ENCODE results near the gene EDEM3.

The EDEM3 gene

DNA sequence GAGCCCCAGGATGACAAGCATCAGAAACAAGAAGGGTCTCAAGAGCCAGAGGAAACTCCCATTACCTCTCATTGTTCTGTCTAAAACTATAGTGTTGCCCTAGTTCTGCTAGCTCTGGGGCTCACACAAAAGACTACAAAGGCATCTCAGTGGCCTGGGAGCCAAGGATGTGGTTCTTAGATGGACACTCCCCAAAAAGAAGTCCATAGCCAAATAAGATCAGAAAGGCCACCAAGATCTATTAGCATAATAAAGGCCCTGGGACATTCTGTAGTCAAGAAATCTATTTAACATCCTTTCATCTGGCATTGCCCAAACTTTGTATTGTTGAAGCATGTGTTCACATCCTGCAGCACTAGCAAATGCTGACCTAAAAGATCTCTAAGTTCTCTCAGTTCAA is 99.5 kb downstream of the EDEM3 start:
- TF ChIP-seq, protein P1, sequence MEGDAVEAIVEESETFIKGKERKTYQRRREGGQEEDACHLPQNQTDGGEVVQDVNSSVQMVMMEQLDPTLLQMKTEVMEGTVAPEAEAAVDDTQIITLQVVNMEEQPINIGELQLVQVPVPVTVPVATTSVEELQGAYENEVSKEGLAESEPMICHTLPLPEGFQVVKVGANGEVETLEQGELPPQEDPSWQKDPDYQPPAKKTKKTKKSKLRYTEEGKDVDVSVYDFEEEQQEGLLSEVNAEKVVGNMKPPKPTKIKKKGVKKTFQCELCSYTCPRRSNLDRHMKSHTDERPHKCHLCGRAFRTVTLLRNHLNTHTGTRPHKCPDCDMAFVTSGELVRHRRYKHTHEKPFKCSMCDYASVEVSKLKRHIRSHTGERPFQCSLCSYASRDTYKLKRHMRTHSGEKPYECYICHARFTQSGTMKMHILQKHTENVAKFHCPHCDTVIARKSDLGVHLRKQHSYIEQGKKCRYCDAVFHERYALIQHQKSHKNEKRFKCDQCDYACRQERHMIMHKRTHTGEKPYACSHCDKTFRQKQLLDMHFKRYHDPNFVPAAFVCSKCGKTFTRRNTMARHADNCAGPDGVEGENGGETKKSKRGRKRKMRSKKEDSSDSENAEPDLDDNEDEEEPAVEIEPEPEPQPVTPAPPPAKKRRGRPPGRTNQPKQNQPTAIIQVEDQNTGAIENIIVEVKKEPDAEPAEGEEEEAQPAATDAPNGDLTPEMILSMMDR (IDR thresholded peaks at IDR 0.05; ENCODE audit: low read depth, low read length, missing control alignments), result no peak
- H3K4me3 ChIP-seq (ENCODE audit: low read depth, low read length), result no peak overlapping the region
- DNase-seq (ENCODE audit: low read depth), result no peak

DNA sequence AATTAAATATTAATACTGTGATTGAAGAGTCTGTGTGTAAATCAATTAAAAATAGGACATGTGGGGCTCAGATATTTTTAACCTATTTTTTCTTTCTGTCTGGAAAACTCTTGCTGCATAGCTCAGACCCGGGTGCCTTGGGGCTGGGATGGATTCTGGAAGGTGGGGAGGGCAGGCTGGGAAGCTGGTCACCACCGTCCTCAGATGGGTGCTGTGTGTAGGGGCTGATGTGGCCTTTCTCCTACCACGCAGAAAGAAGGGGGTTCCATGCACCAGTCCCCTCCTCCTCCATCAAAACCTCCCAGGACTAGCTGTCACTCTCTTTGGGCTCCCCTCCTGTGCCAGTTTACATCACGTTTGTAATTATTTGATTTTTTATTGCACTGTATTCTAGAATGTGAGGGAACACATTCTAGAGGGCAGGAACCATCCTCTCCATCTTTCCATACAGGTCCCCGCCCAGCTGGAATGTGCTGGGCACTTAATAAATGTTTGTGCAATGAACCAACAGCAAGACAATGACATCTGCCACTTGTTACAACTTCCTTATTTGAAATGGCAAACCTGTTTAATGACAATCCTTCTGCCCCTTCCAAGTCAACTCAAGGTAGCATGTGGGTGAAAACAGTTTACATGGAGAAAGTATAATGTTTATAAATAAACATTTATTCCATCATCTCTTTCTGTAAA is 104.3 kb downstream of the EDEM3 start:
- TF ChIP-seq, protein P1 (IDR thresholded peaks at IDR 0.05; ENCODE audit: low read depth, low read length, missing control alignments), result no peak
- DNase-seq (ENCODE audit: low read depth), result no peak
- no peak overlapping the region for H3K4me3 ChIP-seq (ENCODE audit: low read depth, low read length)

DNA sequence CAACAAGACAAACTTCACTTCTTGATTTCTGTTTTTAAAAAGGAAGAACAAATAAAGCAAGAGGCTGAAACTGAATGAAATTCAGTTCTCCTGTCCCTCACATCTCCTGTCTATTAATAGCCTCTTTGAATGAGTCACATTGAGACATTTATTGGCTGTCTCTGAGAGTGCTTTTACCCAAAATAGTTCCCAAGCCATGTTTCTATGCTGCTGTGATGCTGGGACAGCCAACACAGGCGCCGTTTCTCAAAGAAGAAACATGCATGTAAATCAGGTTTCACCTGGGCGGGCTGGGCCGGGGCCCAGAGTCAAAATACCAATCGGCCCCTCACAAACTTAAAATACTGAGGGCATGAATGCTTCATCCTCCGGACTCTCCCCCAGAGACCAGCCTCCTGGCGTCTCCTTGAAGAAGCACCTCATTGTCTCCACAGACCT is 105.2 kb downstream of the EDEM3 start:
- peak overlapping the region; percentile 15; the same call in 1 of the 2 replicates for H3K4me3 ChIP-seq (ENCODE audit: low read depth, low read length)
- peak; percentile 87 for DNase-seq (ENCODE audit: low read depth)
- TF ChIP-seq, protein P1 (IDR thresholded peaks at IDR 0.05; ENCODE audit: low read depth, low read length, missing control alignments), result peak; percentile 7

DNA sequence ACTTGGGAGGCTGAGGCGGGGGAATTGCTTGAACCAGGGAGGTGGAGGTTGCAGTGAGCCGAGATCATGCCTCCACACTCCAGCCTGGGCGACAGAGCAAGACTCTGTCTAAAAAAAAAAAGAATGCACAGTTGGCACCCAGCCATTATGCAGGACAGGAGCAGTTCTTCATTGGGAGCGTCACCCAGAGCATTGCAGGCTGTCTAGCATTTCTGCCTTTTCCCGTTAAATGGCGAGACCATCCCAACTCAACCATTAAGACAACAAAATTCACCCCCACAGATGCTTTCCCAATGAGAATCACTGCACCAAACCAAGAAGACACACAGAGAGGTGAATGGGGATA is 105.8 kb downstream of the EDEM3 start:
- TF ChIP-seq, protein P1 (IDR thresholded peaks at IDR 0.05; ENCODE audit: low read depth, low read length, missing control alignments), result no peak
- no peak for DNase-seq (ENCODE audit: low read depth)
- H3K4me3 ChIP-seq (ENCODE audit: low read depth, low read length), result peak overlapping the region; percentile 15; the same call in 1 of the 2 replicates

DNA sequence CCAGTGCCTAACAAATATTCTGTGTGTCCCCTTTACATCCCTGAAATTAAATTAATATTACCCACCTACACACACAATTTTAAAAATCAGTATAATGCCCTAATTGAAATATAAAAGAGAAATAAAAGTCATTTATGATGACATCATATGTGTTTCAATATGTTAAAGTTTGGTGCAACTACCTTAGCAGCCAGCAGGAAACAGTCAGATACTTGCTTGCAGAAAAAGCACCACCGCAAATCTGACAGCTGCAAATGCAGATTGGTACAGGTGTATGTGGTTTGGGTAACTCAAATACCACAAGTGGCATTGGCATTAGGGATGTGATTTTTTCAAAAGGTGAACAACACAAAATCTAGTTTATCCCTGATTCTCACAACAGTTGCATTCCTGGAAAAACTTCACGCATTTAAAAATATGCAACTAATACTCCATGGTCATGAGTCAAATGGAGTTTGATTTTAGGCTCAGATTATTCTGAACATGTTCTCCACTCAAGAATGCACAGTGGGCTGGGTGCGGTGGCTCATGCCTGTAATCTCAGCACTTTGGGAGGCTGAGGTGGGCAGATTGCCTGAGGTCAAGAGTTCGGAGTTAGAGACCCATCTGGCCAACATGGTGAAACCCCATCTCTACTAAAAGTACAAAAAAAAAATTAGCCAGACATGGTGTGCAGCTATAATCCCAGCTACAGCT is 106.3 kb downstream of the EDEM3 start:
- peak; percentile 51 for DNase-seq (ENCODE audit: low read depth)
- TF ChIP-seq, protein P1 (IDR thresholded peaks at IDR 0.05; ENCODE audit: low read depth, low read length, missing control alignments), result peak; percentile 10
- no peak overlapping the region for H3K4me3 ChIP-seq (ENCODE audit: low read depth, low read length)

DNA sequence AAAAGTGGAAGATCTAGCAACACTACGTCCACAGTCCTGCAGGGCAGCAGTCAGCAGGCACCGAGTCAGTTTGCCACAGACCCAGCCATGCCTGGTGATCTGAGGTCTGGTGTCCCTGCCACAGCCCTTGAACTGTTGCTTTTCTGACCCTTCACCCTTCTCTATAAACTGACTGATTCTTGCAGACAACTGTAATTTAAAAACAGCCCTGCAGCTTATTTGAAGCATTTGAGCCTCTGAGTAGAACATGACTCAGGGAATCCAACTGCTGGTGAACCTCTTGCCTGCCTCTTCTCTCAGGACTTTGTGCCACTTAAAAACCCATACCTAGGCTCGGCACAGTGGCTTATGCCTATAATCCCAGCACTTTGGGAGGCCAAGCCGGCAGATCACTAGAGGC is 107.2 kb downstream of the EDEM3 start:
- no peak overlapping the region for H3K4me3 ChIP-seq (ENCODE audit: low read depth, low read length)
- DNase-seq (ENCODE audit: low read depth), result no peak
- TF ChIP-seq, protein P1 (IDR thresholded peaks at IDR 0.05; ENCODE audit: low read depth, low read length, missing control alignments), result no peak
